ENCODE data around the gene SMTN. TPM values are rescaled to one million over a fixed set of nuclear protein-coding genes. Genes with fewer than 3 reads are reported as not detected.

SMTN gene
- total and polyA plus RNA-seq, 11 donors: 55.5 to 270 (median 167) TPM

DNA sequence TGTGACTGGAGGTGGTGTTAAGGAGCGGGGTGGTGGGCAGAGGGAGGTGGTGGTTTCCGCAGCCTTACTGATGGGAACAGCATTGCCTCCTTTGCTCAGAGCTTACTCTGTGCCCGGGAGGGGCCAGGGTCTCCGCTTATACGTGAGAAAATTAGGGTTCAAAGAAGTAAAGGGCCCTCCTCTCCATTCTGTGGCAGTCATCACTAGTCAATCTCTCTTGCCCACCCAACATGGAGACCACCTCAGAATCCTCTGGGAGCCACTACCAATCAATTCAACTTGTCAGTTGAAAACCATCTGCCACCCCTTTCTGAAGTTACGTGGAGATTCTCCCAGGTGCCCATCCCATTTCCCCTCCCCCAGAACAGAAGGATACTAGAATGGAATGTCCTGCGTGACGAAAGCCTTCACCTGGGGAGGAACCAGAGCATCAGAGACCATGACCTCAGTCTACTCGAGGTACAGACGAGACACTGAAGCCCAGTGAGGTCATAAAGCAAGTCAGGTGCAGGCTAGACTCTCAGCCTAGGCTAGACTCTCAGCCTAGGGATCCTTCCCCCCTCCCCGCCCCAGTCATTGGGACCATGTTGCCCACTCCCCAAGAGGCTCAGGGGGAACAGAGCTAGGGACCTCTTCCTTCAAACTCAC, 24.3 kb downstream of the SMTN start:
- Histone ChIP-seq H3K36me3 (peaks cover 0 to 50% (median 46%) of the 10 kb centered on the region in 9 donors), H3K27ac (peak overlapping the region in 7 of 12 donors; percentile 92 to 99 (median 94)), H3K9me3 (no peaks in the 10 kb centered on the region), H3K27me3 (no peaks in the 10 kb centered on the region), H3K4me3 (peak overlapping the region in 5 of 12 donors; percentile 68 to 95 (median 84)), H3K4me1 (peaks cover 0 to 58% (median 24%) of the 10 kb centered on the region in 12 donors)
- intact Hi-C loops (cut with DNase I): loop anchor here in 8 of 10 donors (5.0 to 10.0 kb wide), 6 partner anchors 42 to 169 kb away; no protein-coding TSS in a partner anchor
- TF ChIP-seq, protein P1, sequence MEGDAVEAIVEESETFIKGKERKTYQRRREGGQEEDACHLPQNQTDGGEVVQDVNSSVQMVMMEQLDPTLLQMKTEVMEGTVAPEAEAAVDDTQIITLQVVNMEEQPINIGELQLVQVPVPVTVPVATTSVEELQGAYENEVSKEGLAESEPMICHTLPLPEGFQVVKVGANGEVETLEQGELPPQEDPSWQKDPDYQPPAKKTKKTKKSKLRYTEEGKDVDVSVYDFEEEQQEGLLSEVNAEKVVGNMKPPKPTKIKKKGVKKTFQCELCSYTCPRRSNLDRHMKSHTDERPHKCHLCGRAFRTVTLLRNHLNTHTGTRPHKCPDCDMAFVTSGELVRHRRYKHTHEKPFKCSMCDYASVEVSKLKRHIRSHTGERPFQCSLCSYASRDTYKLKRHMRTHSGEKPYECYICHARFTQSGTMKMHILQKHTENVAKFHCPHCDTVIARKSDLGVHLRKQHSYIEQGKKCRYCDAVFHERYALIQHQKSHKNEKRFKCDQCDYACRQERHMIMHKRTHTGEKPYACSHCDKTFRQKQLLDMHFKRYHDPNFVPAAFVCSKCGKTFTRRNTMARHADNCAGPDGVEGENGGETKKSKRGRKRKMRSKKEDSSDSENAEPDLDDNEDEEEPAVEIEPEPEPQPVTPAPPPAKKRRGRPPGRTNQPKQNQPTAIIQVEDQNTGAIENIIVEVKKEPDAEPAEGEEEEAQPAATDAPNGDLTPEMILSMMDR (IDR thresholded peaks at IDR 0.05): no peak
- TF ChIP-seq POLR2A (IDR thresholded peaks at IDR 0.05): no peak
- peak in 3 of 5 donors; percentile 20 to 49 (median 30) for DNase-seq
- WGBS, 4 donors: 72 to 79% (median 76%) methylated on average over 11 of the region's 11 CpGs
- ATAC-seq: no peak

DNA sequence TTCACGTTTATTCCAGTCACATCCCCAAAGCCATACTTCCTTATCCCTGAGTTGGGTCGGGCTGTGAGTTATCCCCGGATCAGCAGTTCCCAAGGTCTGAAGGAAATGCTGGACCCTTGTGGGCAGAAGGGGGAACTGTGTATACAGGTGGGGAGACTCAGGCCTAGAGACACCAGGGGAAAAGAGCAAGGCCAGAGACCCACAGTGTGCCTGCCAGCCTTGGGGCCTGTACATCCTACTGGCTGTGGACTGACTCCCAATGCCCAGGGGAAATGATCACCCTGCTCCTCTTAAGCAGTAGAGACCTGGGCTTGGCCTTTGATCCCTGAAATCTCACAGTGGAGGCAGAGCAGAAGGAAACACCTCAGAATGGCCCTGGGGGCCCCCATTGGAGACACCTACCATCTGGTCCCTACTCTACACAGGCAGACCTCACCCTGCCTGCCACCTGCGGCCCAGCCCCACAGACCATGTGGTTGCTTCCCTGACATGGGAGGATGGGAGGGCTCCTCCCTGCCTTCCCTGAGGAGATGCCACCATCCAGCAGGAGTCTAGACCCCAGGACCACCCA, 25.0 kb downstream of the SMTN start:
- H3K4me3 ChIP-seq: peak overlapping the region in 11 of 12 donors; percentile 64 to 95 (median 77)
- peak overlapping the region; percentile 44 to 99 (median 93) for H3K27ac ChIP-seq
- H3K9me3 ChIP-seq: no peaks in the 10 kb centered on the region
- H3K36me3 ChIP-seq: peaks cover 0 to 44% (median 39%) of the 10 kb centered on the region in 9 donors
- DNase-seq: peak in 3 of 5 donors; percentile 26 to 51 (median 30)
- H3K4me1 ChIP-seq: peaks cover 0 to 53% (median 24%) of the 10 kb centered on the region in 12 donors
- ATAC-seq: no peak
- H3K27me3 ChIP-seq: no peaks in the 10 kb centered on the region
- intact Hi-C loops (cut with DNase I): loop anchor here in 9 of 10 donors (2.0 to 10.0 kb wide), 8 partner anchors 41 to 169 kb away; no protein-coding TSS in a partner anchor
- 36 to 53% (median 42%) methylated on average over 3 to 4 of the region's 4 CpGs for whole genome bisulfite sequencing, 4 donors
- TF ChIP-seq POLR2A (IDR thresholded peaks at IDR 0.05): no peak
- TF ChIP-seq, protein P1 (IDR thresholded peaks at IDR 0.05): peak in 1 of 12 donors; percentile 8

DNA sequence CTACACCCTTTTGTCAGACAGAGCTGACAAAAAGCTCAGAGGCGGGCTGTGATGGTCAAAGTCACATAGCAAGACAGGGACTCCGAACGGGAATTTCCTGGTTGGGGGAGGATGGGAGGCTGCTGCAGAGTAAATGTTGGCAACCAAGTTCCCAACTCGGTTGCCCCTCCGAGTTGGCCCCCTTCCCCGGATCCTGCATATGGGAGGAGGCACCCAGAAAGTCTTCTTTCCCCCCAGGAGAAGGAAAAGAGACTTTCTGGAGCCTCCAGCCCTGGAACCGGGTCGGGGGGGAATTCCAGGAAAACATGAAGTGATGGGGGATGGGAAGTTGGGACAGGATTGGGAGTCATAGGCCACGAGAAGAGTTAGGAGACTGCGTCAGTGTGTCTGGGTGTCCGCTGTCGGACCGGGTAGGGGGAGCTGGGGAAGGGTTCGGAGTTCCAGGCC, 25.6 kb downstream of the SMTN start:
- peak overlapping the region; percentile 88 to 99 (median 93) for H3K27ac ChIP-seq
- intact Hi-C loops (cut with DNase I): loop anchor here in 9 of 10 donors (1.0 to 10.0 kb wide), 10 partner anchors 41 to 168 kb away; no protein-coding TSS in a partner anchor
- H3K4me1 ChIP-seq: peaks cover 0 to 51% (median 24%) of the 10 kb centered on the region in 12 donors
- ATAC-seq (peak; percentile 6 to 22 (median 12)), DNase-seq (peak in 4 of 5 donors; percentile 21 to 52 (median 40))
- no peak for TF ChIP-seq POLR2A (IDR thresholded peaks at IDR 0.05)
- TF ChIP-seq, protein P1 (IDR thresholded peaks at IDR 0.05): no peak
- no peaks in the 10 kb centered on the region for H3K27me3 ChIP-seq
- H3K4me3 ChIP-seq: peak overlapping the region; percentile 56 to 95 (median 74)
- H3K9me3 ChIP-seq: no peaks in the 10 kb centered on the region
- H3K36me3 ChIP-seq: peaks cover 0 to 37% (median 35%) of the 10 kb centered on the region in 9 donors
- 35 to 49% (median 40%) methylated on average over 14 of the region's 14 CpGs for WGBS, 4 donors

Data from heart left ventricle (tissue), 16 donors.